DMS153 treated with DMSO at 0.1 percent for 48 hours (cell line): ENCODE data around the gene PAX4.

ENCODE experiments used
- DNase-seq: peaks from one replicate; lab custom pipeline; 2025; ENCODE audit not compliant: unreplicated experiment; lab: John Stamatoyannopoulos, UW

Gene PAX4

GRCh38 chr7:127618042-127618441 lies at the start of gene PAX4:
Gene PAX4 (minus strand): TSS chr7:127618142. CDS start chr7:127615928, 2,214 bp downstream.
- DNase-seq, result no peak

GRCh38 chr7:127667017-127667670 lies 49.2 kb upstream of the PAX4 start:
- DNase-seq, result no peak

GRCh38 chr7:127666602-127667001 lies 48.7 kb upstream of the PAX4 start:
- no peak for DNase-seq

- DNase-seq, result no peak
Measured at GRCh38 chr7:127665922-127666321, 48.0 kb upstream of the PAX4 start.

- no peak for DNase-seq
Measured at GRCh38 chr7:127658970-127659630, 41.2 kb upstream of the PAX4 start.

GRCh38 chr7:127657500-127657899 lies 39.6 kb upstream of the PAX4 start:
- no peak for DNase-seq

- no peak for DNase-seq
Measured at GRCh38 chr7:127655720-127656119, 37.8 kb upstream of the PAX4 start.

GRCh38 chr7:127654404-127655394 lies 36.8 kb upstream of the PAX4 start:
- DNase-seq, result no peak

- no peak for DNase-seq
Measured at GRCh38 chr7:127653396-127653795, 35.5 kb upstream of the PAX4 start.

- no peak for DNase-seq
Measured at GRCh38 chr7:127652333-127653248, 34.6 kb upstream of the PAX4 start.

- DNase-seq, result peak; percentile 96
Measured at GRCh38 chr7:127651556-127652332, 33.8 kb upstream of the PAX4 start, which contains the start of gene SND1. Gene SND1 (plus strand): TSS chr7:127652194. CDS start chr7:127652374, 180 bp downstream.

GRCh38 chr7:127650847-127651555 lies 33.1 kb upstream of the PAX4 start:
- peak; percentile 49 for DNase-seq

GRCh38 chr7:127648986-127649385 lies 31.0 kb upstream of the PAX4 start:
- no peak for DNase-seq

GRCh38 chr7:127647636-127648035 lies 29.7 kb upstream of the PAX4 start:
- DNase-seq, result no peak

- DNase-seq, result no peak
Measured at GRCh38 chr7:127644484-127644883, 26.5 kb upstream of the PAX4 start.

GRCh38 chr7:127638197-127638596 lies 20.3 kb upstream of the PAX4 start:
- no peak for DNase-seq

GRCh38 chr7:127635659-127636285 lies 17.8 kb upstream of the PAX4 start:
- DNase-seq, result no peak

GRCh38 chr7:127632276-127632910 lies 14.5 kb upstream of the PAX4 start:
- DNase-seq, result no peak
